HEK293 (cell line): ENCODE data around the gene IQSEC1.

Experiments
- KLF17 ChIP-seq: fragments of 450-650 bp; formaldehyde crosslinking; IDR thresholded peaks from 2 replicates; pipeline ENCODE4 v1.5.1; 2016; ENCODE audit warnings: missing biosample characterization, missing genetic modification characterization
- ZNF561 ChIP-seq: fragments of 450-650 bp; IDR thresholded peaks from 2 replicates; pipeline ENCODE4 v1.5.1; 2018; ENCODE audit warnings: missing biosample characterization, missing genetic modification characterization, borderline replicate concordance
- ZNF580 ChIP-seq: fragments of 450-650 bp; formaldehyde crosslinking; IDR thresholded peaks from 2 replicates; pipeline ENCODE4 v1.5.1; 2016; ENCODE audit warnings: missing biosample characterization, missing genetic modification characterization

- TF ChIP-seq KLF17 (tag by site-specific recombination): no peak
- TF ChIP-seq ZNF561 (tag by site-specific recombination): no peak
- no peak for TF ChIP-seq ZNF580 (tag by site-specific recombination)
These were observed 39.0 kb downstream of the IQSEC1 start for GRCh38 chr3:13034109-13034800.
